ENCODE results near the gene SLC43A2.

The SLC43A2 gene

DNA sequence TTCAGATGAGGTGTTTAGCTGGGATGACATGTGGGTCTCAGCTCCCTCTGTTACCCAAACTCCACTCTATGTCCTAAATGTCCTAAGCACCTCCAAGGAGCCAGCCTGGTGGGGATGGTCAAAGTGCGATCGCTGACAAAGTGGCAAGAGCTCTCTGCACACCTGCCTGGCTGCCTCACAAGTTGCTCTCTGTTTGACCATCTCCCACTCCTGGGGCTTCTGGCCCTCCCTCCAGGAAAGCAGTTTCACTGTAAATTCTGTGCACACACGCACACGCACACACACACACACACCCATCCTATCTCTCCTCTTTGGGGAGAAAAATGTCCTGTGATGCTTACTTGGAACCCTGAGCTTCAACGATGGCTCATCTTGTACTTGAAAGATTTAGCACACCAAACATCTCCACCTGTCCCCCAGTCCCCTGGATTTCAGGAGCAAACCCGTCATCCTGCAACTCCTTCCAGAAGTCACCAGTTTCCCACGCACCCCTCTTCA lies 67.7 kb downstream of the SLC43A2 start:
- no peak for DNase-seq

GRCh38 chr17:1560101-1560857 lies 68.4 kb downstream of the SLC43A2 start:
- no peak for DNase-seq

DNA sequence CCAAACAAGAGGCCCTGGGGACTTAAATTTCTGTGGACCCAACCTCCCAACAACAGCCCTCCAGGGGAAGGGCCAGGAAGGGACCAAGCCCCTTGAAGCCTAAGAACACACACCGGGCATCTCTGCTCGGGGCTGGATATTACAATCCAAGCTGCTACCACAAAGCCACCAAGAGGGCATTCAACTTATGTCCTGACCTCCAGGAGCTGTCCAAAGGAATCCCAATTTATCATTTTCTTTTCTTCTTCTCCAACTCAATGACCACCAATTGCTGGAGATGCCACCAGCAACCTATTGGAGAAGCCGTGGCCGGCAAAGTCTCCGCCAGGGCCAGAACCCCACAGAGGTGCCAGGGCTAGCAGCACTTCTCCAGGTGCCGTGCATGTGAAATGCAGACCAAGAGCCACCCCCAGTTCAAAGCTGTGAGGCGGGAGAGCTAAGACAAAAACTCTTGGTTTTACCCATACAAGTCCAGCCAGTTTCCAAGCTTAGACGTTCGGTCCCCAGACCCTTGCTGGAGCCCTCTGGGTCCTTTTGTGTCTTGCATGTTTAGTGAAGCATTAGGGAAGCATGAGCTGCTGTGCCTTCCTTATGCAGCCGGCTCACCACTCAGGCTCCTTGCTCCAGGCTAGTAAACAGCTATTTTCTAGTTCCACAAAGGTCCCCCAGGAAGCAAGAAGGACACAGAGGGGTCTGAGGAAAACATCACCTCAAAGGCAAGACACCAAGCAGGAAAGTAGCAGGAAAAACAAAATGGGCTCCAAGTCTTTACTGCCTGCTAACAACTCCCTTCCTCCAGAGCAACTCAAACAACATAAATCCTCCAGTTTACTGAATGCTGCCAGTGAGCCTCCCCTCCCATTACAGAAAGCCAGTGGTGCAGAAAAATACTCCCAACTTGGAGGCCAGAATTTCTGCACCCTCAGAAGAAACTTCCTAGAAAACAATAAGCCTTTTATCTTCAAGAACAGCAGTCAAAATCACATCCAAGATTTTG lies 69.3 kb downstream of the SLC43A2 start:
- DNase-seq = no peak

- no peak for DNase-seq
These were observed 70.2 kb downstream of the SLC43A2 start for GRCh38 chr17:1558401-1558800.

GRCh38 chr17:1557355-1558095 lies 71.1 kb downstream of the SLC43A2 start:
- DNase-seq = no peak

DNA sequence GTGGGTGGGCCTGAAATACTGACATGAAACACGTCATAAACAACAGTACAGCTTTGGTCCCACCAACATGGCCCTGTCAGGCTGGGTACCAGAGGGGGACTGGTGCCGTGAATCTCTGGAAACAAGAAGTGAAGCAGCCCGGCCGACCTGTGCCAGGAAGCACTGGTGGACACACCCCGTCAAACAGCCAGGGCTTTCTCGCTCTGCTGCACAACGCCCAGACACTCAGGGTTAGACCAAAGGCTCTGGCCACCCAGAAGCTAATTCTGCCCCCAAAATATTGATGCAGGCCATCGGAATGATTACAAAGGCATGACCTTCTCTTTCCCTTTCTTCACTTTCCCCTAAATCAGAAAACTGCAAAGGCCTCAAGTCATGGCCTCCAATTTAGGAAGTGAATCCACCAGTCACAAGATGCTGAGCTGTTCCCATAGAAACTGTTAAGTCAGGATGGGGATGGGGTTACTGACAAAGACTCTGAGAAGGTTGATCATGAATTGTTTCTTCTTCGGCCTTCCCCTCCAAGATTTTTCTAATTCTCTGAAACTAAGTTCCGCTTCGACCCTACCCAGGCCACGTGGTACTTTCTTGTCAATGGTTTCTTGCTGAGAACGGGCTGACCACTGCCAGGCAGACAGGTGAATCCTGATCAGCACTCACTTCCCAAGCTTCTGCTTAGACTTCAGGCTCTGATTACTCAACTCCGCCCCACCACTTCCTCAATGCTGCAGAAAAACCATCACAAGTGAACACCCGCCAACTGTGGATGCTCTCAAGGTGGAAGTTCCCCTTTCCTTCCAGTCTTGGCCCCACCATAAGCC lies 72.8 kb downstream of the SLC43A2 start:
- DNase-seq = no peak

DNA sequence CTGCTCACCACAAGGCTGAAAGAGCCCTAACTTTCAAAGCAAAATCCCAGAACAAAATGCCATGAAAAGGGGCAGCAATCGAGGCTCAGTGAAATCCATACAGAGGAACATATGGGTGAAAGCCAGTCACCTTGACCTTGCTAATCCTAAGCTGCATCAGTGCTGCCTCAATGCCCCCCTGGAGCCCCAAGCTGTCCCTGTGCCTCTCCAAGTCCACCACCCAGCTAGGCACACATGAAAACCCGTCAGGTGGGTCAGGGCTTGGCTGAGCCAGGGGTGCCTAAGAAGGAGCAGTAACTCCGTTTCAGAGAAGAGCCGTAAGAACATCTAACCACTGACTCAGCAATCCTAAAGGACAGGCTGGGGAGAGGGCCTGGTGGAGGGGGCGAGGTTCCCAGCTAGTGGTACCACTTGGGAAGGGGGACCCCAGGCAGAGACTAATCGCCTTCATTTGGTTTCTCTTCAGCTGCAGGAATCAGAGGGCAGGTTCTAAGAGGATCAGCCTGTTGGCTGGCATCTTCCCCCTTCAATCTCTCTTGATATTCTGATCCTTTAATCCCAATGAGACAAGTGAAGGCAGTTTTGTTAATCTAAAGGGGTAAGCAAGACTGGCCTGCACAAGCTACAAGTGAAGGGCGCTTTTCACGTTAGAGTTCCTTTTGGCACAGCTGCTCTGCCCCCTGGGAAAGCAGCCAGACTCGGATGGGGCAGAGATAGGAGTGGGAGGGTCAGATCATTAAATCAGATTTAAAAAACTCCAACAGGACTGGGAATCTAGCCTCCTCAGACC lies 73.7 kb downstream of the SLC43A2 start:
- no peak for DNase-seq

DNA sequence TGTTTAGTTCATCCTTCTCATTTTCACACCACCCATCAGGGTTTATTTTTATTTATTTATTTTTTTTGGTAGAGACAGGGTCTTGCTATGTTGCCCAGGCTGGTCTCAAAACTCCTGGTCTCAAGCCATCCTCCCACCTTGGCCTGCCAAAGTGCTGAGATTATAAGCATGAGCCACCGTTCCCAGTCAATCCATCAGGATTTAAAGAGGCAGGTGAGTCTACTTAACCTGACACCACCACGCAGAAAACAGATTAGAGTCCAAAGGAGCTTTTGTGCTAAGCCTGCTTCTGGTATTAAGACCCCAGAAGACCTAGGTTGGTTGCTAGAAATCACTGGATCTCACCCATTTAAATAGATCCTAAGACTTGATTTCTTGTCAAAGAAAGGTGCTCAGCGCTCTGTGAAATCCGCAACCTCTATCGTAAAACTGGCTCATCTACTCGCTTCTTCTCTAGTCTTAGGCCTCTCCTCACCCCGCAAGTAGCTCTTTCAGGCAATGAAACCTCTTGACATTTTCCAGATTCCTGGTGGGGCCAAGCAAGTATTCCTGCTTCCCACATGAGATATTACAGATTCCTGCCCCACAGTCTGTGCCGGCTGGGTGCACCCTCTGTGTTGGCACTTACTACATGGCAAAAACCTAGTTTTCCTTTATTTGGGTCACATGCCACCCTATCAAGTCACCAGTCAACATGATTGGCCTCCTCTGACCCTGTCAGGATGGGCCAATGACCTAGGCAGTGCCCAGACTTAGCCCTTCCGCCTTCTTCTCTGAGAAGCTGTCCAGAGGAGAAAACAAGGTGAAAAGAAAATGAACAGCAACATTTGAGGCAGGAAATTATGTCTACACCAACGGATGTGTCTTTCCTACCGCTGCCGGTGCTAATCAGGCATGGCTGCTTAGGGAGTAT lies 75.0 kb downstream of the SLC43A2 start:
- DNase-seq = no peak

- DNase-seq = no peak
These were observed 75.7 kb downstream of the SLC43A2 start for GRCh38 chr17:1552932-1553331.

- DNase-seq = no peak
These were observed 76.9 kb downstream of the SLC43A2 start for GRCh38 chr17:1551741-1552140.

GRCh38 chr17:1548032-1548431 lies 80.6 kb downstream of the SLC43A2 start:
- DNase-seq = no peak

DNA sequence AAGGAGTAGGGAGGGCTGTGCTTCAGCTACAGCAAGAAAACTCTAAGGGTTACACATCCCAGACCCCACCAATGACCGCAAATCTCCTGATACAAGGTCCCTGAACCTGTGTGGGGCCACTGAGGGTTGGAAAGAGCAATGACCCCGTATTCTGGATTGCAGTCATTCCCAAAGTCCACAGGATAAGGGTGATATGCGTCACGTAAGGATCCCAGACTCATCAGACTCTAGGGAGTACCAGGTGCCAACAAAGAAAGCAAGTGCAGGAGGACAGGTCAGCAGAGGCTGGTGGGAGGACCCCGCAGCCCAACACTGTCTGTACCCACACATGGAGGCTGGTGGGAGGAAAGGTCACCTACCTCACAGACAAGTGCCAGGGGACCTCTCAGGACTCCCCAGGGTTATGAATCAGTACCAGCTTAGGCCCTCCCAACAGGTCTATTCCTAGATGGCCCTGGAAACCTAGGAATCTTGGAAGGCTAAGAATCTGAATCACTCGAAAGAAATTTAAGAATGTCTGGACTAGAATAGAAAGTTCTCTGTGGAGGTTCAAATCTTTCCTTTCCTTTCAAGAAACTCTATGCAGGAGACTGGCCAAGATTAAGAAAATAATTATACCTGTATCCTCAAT lies 82.2 kb downstream of the SLC43A2 start:
- DNase-seq = no peak

DNA sequence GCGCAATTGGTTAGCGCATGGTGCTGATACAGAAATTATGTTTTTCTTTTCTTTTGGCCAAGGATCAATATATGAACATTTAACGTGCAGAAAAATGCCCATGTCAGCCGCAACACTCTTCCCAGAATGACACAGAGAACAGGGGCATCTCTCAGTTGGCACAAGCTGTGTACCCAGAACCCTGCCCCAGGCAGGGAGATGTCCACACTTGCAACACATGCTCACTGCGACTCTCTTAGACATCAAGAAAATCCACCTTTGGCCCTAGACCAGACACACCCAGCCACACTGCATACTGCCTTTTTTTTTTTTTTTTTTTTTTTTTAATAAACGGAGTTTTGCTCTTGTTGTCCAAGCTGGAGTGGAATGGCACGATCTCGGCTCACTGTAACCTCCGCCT lies 83.0 kb downstream of the SLC43A2 start:
- DNase-seq = no peak

DNA sequence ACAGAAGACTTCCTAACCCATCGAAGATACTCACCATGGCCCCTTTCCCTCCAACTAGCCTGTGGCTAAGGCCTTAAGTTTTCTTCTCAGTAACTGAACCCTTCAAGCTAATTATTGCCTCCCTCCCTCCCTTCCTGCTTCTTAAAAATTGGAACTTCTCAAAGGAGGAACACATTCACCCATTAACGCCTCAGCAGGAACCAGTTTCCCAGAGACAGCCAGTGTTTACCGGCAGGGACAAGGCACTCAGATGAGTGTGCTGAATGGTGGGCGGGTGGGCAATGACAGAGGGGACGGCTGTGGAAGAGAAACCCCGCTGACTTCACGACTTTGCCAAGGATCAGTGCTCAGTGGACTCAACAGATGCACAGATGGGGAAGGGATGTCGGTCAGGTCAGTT lies 86.3 kb downstream of the SLC43A2 start:
- DNase-seq = no peak

DNA sequence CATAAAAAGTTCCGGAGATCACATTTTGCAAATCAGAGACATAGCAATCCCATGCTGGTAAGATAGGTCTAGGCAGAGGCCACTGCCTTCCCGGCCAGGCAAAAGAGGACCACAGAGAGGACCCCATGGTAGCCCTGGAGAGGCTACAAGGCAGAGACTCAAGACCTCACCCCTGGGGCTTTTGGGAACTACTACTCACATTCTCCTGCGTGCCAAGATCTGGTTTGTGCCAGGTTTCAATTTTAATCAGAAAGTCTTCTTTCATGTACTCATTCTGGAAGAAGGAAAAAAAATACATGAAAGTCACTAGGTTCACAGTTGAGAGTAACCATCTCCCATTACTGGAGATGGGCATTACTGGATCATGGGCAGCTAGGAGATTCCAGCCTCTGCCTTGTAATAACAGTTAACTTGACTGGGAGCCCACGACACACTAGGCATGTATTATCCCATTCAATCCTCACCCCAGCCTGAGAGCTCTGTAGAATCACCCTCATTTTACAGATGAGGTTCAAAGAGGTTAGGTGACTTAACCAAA lies 87.2 kb downstream of the SLC43A2 start:
- DNase-seq = no peak

GRCh38 chr17:1539811-1540210 lies 88.8 kb downstream of the SLC43A2 start:
- DNase-seq = no peak

DNA sequence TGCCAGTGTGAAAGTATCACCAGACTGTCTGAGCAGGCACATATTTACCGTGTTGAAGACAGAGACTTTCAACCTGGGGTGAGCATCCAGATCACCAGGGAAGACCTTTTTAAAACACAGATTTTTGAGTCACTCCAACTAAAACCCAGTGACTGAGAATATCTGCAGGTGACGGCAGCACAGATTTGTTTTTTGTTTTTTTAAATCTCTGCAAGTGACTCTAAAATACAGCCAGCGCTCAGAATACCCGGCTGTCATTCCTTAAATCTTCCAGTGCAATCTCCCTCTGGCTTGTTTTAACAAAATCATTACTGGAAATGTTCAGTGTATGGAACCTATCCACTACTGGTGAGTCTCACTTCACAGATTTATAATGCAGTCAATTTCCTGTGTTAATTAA lies 92.9 kb downstream of the SLC43A2 start:
- DNase-seq = no peak

- no peak for DNase-seq
These were observed 94.8 kb downstream of the SLC43A2 start for GRCh38 chr17:1533661-1534325.

All from NCI-H1436 (cell line).